HCT116 (cell line): ENCODE data around the gene RAVER2. TPM values are rescaled to one million over a fixed set of nuclear protein-coding genes. Genes with fewer than 3 reads are reported as not detected.

Experiments
- ATAC-seq: fragments of 200-7000 bp; cut with Tn5 transposase; 2 replicates; pipeline ENCODE4 v1.9.1; 2020; ENCODE audit warnings: mild to moderate bottlenecking, moderate library complexity
- BruUV-seq: library from RNA; stranded (reverse); fragments of 400-500 nt; replicated peaks from 2 replicates; lab custom pipeline; 2021; lab: Mats Ljungman, UMichigan
- CTCF ChIA-PET: fragments of 300-600 bp; sonication (Branson Sonifier 250); formaldehyde crosslinking; loops from one replicate; lab custom pipeline; 2021; ENCODE audit warnings: antibody characterized with exemption; lab: Charles Lee
- POLR2A ChIA-PET: fragments of 300-600, 350-600 bp; sonication (Branson Sonifier 250); formaldehyde crosslinking; loops from one replicate; lab custom pipeline; 2021; ENCODE audit warnings: antibody characterized with exemption; lab: Charles Lee
- RAD21 ChIA-PET, 2 experiments: fragments of 300-600 bp; sonication (Branson Sonifier 250); formaldehyde crosslinking; loops; one replicate each; lab custom pipeline; 2023; ENCODE audit warnings: low total read pairs in 2 of 2; ENCODE audit not compliant: uncharacterized antibody in 2 of 2, unreplicated experiment in 2 of 2, low non-redundant PET in 1 of 2; lab: Charles Lee
- DNase-seq: peaks from one replicate; pipeline ENCODE4 v3.0.0-alpha.2; 2010; ENCODE audit warnings: low read depth, low spot score
- H2AFZ ChIP-seq: fragments of 200-600 bp; shearing (Covaris generic), sonication (generic); 2 replicates; pipeline ENCODE4 v1.6.1; 2017; ENCODE audit warnings: low read depth, mixed run types, mixed read lengths, antibody characterized with exemption, low read length; ENCODE audit not compliant: poor library complexity, severe bottlenecking
- H3K27ac ChIP-seq: 2 replicates; pipeline ENCODE4 v1.5.1; 2012; ENCODE audit warnings: low read depth, low read length
- H3K27me3 ChIP-seq: fragments of 200-600 bp; sonication (generic); 2 replicates; pipeline ENCODE4 v1.6.1; 2016; ENCODE audit warnings: mixed run types, low read length, mixed read lengths; ENCODE audit not compliant: insufficient read depth
- H3K36me3 ChIP-seq, 2 experiments: fragments of 200-500 bp in 1 of 2; fragments of 200-600 bp in 1 of 2; sonication (Bioruptor generic) in 1 of 2; sonication (generic) in 1 of 2; 2 replicates each; pipeline versions ENCODE4 v1.5.1 to v1.6.1; 2014 to 2016; ENCODE audit warnings: low read length in 2 of 2, inconsistent platforms in 1 of 2, mixed read lengths in 1 of 2, mixed run types in 1 of 2; ENCODE audit not compliant: insufficient read depth in 2 of 2, control insufficient read depth in 1 of 2
- H3K4me1 ChIP-seq, 2 experiments: fragments of 200-600 bp in 1 of 2; sonication (generic) in 1 of 2; 2 replicates each; pipeline versions ENCODE4 v1.5.1 to v1.6.1; 2012 to 2017; ENCODE audit warnings: low read length in 2 of 2, inconsistent platforms in 1 of 2, mild to moderate bottlenecking in 1 of 2, mixed read lengths in 1 of 2, mixed run types in 1 of 2, moderate library complexity in 1 of 2; ENCODE audit not compliant: insufficient read depth in 2 of 2, control insufficient read depth in 1 of 2
- H3K4me2 ChIP-seq: fragments of 200-600 bp; sonication (generic); 2 replicates; pipeline ENCODE4 v1.6.1; 2017; ENCODE audit warnings: mixed run types, low read length, mixed read lengths
- H3K4me3 ChIP-seq, 2 experiments: fragments of 200-600 bp in 1 of 2; sonication (generic) in 1 of 2; replicated peaks in 1 of 2; 2 replicates each; pipeline ENCODE4 v1.5.1; 2011 to 2016; ENCODE audit warnings: low read length in 2 of 2, control low read depth in 1 of 2, low read depth in 1 of 2, mild to moderate bottlenecking in 1 of 2, mixed read lengths in 1 of 2, mixed run types in 1 of 2
- H3K79me2 ChIP-seq: fragments of 200-600 bp; sonication (generic); 2 replicates; pipeline ENCODE4 v1.6.1; 2017; ENCODE audit warnings: mild to moderate bottlenecking, mixed run types, low read length, moderate library complexity, mixed read lengths; ENCODE audit not compliant: insufficient read depth
- H3K9ac ChIP-seq: fragments of 200-600 bp; sonication (generic); 2 replicates; pipeline ENCODE4 v1.6.1; 2016; ENCODE audit warnings: low read length, mixed read lengths
- H3K9me2 ChIP-seq: fragments of 200-600 bp; sonication (generic), shearing (Covaris generic); 2 replicates; pipeline ENCODE4 v1.6.1; 2017; ENCODE audit warnings: mixed run types, mild to moderate bottlenecking, moderate library complexity; ENCODE audit not compliant: insufficient read depth
- H3K9me3 ChIP-seq, 2 experiments: fragments of 200-500 bp in 1 of 2; fragments of 200-600 bp in 1 of 2; sonication (Bioruptor generic) in 1 of 2; sonication (generic) in 1 of 2; 2 replicates each; pipeline ENCODE4 v1.6.1; 2014 to 2017; ENCODE audit warnings: low read length in 2 of 2, mixed read lengths in 2 of 2, inconsistent platforms in 1 of 2, low read depth in 1 of 2, mild to moderate bottlenecking in 1 of 2, mixed run types in 1 of 2, moderate library complexity in 1 of 2; ENCODE audit not compliant: control insufficient read depth in 1 of 2, insufficient read depth in 1 of 2
- H4K20me1 ChIP-seq: fragments of 200-600 bp; sonication (generic), shearing (Covaris generic); 2 replicates; pipeline ENCODE4 v1.6.1; 2017; ENCODE audit warnings: mixed run types, mild to moderate bottlenecking, moderate library complexity; ENCODE audit not compliant: insufficient read depth
- CEBPB ChIP-seq: IDR thresholded peaks from 2 replicates; pipeline ENCODE4 v1.6.1; 2012; ENCODE audit warnings: low read depth
- FOSL1 ChIP-seq: IDR thresholded peaks from 2 replicates; pipeline ENCODE4 v1.6.1; 2012; ENCODE audit warnings: low read depth
- POLR2AphosphoS5 ChIP-seq: IDR thresholded peaks from 2 replicates; pipeline ENCODE4 v1.6.1; 2011; ENCODE audit warnings: mild to moderate bottlenecking, low read depth, low read length, moderate library complexity
- SIN3A ChIP-seq: IDR thresholded peaks from 2 replicates; pipeline ENCODE4 v1.6.1; 2012; ENCODE audit warnings: low read depth
- TCF7L2 ChIP-seq: IDR thresholded peaks from 2 replicates; pipeline ENCODE4 v1.7.0; 2011; ENCODE audit warnings: borderline replicate concordance, inconsistent platforms; ENCODE audit not compliant: insufficient read depth, insufficient read length; ENCODE audit errors: extremely low read depth
- YY1 ChIP-seq: IDR thresholded peaks from 2 replicates; pipeline ENCODE4 v1.6.1; 2011; ENCODE audit warnings: low read length, low read depth, moderate library complexity, mild to moderate bottlenecking; ENCODE audit not compliant: insufficient replicate concordance; ENCODE audit errors: extremely low read depth
- ZNF274 ChIP-seq: fragments of 200-500 bp; sonication (Bioruptor generic); IDR thresholded peaks from 2 replicates; pipeline ENCODE4 v1.6.1; 2014; ENCODE audit warnings: mild to moderate bottlenecking, low read depth, low read length, inconsistent platforms
- intact Hi-C: fragments of 100-400 bp; cut with micrococcal nuclease; formaldehyde crosslinking; loops from 2 replicates; pipeline ENCODE4 v1.10.0; 2022
- total RNA-seq: library from RNA; stranded (reverse); gene quantifications from one replicate; pipeline ENCODE4 v1.2.1, GENCODE V29; 2021; ENCODE audit not compliant: unreplicated experiment
- TF ChIP-seq, protein P1 (sequence below), 3 experiments: fragments of 200-600 bp in 1 of 3; sonication (generic) in 1 of 3; IDR thresholded peaks in 2 of 3; conservative IDR thresholded peaks in 1 of 3; 2 replicates each; pipeline ENCODE4 v1.5.1; 2012 to 2017; ENCODE audit warnings: low read depth in 2 of 3, low read length in 2 of 3, antibody characterized with exemption in 1 of 3, borderline replicate concordance in 1 of 3, control low read depth in 1 of 3, mild to moderate bottlenecking in 1 of 3, mixed read lengths in 1 of 3, mixed run types in 1 of 3, moderate library complexity in 1 of 3; ENCODE audit not compliant: insufficient read depth in 1 of 3
- TF ChIP-seq, protein P2 (sequence below): IDR thresholded peaks from 2 replicates; pipeline ENCODE4 v1.6.1; 2012; ENCODE audit warnings: low read depth
- TF ChIP-seq, protein P3 (sequence below): IDR thresholded peaks from 2 replicates; pipeline ENCODE4 v1.6.1; 2012
- TF ChIP-seq, protein P4 (sequence below): IDR thresholded peaks from 2 replicates; pipeline ENCODE4 v1.6.1; 2012

RAVER2 gene
- total RNA-seq, 1 experiment from 2014 or later: 23.2 TPM

DNA sequence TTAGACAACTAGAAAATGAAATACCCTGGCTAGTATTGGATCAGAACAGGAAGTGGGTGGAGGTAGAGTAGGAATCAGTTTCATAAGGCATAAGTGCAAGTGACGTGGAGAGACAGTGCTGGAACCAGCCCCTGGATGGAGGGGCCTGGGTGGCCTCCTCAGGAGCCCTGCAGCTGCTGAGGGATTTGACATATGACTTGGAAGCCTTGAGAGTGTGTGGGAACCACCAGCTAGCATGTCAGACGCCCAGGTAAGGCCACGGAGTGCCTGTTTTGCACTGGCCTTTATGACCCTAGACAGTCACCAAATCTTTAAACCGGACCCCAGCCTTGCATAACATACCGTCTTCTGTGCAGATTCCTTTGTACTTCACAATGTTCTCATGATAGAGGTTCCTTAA is 94.4 kb downstream of the RAVER2 start:
- H3K79me2 ChIP-seq: no peaks in the 10 kb centered on the region
- TF ChIP-seq, protein P1, sequence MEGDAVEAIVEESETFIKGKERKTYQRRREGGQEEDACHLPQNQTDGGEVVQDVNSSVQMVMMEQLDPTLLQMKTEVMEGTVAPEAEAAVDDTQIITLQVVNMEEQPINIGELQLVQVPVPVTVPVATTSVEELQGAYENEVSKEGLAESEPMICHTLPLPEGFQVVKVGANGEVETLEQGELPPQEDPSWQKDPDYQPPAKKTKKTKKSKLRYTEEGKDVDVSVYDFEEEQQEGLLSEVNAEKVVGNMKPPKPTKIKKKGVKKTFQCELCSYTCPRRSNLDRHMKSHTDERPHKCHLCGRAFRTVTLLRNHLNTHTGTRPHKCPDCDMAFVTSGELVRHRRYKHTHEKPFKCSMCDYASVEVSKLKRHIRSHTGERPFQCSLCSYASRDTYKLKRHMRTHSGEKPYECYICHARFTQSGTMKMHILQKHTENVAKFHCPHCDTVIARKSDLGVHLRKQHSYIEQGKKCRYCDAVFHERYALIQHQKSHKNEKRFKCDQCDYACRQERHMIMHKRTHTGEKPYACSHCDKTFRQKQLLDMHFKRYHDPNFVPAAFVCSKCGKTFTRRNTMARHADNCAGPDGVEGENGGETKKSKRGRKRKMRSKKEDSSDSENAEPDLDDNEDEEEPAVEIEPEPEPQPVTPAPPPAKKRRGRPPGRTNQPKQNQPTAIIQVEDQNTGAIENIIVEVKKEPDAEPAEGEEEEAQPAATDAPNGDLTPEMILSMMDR (IDR thresholded peaks at IDR 0.05 in 2 of 3, conservative IDR thresholded peaks at IDR 0.05 in 1 of 3; ENCODE audit: borderline replicate concordance in 1 of 3, insufficient read depth in 1 of 3, low read depth in 2 of 3, low read length in 2 of 3): no peak
- TF ChIP-seq ZNF274: no peak
- no peak for TF ChIP-seq FOSL1
- no peak for TF ChIP-seq SIN3A
- TF ChIP-seq, protein P2, sequence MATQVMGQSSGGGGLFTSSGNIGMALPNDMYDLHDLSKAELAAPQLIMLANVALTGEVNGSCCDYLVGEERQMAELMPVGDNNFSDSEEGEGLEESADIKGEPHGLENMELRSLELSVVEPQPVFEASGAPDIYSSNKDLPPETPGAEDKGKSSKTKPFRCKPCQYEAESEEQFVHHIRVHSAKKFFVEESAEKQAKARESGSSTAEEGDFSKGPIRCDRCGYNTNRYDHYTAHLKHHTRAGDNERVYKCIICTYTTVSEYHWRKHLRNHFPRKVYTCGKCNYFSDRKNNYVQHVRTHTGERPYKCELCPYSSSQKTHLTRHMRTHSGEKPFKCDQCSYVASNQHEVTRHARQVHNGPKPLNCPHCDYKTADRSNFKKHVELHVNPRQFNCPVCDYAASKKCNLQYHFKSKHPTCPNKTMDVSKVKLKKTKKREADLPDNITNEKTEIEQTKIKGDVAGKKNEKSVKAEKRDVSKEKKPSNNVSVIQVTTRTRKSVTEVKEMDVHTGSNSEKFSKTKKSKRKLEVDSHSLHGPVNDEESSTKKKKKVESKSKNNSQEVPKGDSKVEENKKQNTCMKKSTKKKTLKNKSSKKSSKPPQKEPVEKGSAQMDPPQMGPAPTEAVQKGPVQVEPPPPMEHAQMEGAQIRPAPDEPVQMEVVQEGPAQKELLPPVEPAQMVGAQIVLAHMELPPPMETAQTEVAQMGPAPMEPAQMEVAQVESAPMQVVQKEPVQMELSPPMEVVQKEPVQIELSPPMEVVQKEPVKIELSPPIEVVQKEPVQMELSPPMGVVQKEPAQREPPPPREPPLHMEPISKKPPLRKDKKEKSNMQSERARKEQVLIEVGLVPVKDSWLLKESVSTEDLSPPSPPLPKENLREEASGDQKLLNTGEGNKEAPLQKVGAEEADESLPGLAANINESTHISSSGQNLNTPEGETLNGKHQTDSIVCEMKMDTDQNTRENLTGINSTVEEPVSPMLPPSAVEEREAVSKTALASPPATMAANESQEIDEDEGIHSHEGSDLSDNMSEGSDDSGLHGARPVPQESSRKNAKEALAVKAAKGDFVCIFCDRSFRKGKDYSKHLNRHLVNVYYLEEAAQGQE: no peak
- TF ChIP-seq POLR2AphosphoS5: no peak
- TF ChIP-seq, protein P3, sequence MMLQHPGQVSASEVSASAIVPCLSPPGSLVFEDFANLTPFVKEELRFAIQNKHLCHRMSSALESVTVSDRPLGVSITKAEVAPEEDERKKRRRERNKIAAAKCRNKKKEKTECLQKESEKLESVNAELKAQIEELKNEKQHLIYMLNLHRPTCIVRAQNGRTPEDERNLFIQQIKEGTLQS: no peak
- TF ChIP-seq, protein P4, sequence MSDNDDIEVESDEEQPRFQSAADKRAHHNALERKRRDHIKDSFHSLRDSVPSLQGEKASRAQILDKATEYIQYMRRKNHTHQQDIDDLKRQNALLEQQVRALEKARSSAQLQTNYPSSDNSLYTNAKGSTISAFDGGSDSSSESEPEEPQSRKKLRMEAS: no peak
- no peak for TF ChIP-seq YY1
- TF ChIP-seq CEBPB: no peak
- no peak for TF ChIP-seq TCF7L2
- H3K27me3 ChIP-seq: no peaks in the 10 kb centered on the region
- ChIA-PET CTCF (no interaction called here), RAD21 (no interaction called here), POLR2A (no interaction called here)
- H3K4me3 ChIP-seq: no peak overlapping the region
- intact Hi-C loops: no loop called here
- no TSS peak for BruUV-seq
- H3K4me2 ChIP-seq: no peak overlapping the region
- no peak for DNase-seq
- no peak overlapping the region for H2AFZ ChIP-seq
- no peaks in the 10 kb centered on the region for H3K9me3 ChIP-seq
- H3K9me2 ChIP-seq: no peaks in the 10 kb centered on the region
- no peaks in the 10 kb centered on the region for H3K4me1 ChIP-seq
- H4K20me1 ChIP-seq: no peaks in the 10 kb centered on the region
- ATAC-seq: no peak; the same call in 1 of the 2 replicates
- H3K9ac ChIP-seq: no peak overlapping the region
- H3K36me3 ChIP-seq: peaks cover 5 to 26% of the 10 kb centered on the region in 2 experiments; a peak in 2 of 4 replicates
- H3K27ac ChIP-seq: no peak overlapping the region
